ENCODE data around the gene FUZ.
A peak's percentile ranks its signal among the peaks of the same experiment; 100 is the strongest.

Gene FUZ

GRCh38 chr19:49812997-49813861, at the start of gene FUZ:
FUZ (minus strand) TSS chr19:49813292; CDS start chr19:49813106, 186 bp downstream.
- peak; percentile 93 for DNase-seq

- no peak for DNase-seq
Observed at GRCh38 chr19:49862391-49863253, 49.5 kb upstream of the FUZ start.

- DNase-seq, result no peak
Observed at GRCh38 chr19:49861541-49862378, 48.7 kb upstream of the FUZ start.

- DNase-seq, result no peak
Observed at GRCh38 chr19:49861107-49861506, 48.0 kb upstream of the FUZ start.

GRCh38 chr19:49860336-49861102, 47.4 kb upstream of the FUZ start:
- no peak for DNase-seq

- DNase-seq, result no peak
Observed at GRCh38 chr19:49859682-49860335, 46.7 kb upstream of the FUZ start.

GRCh38 chr19:49858088-49858985, 45.2 kb upstream of the FUZ start:
- no peak for DNase-seq

GRCh38 chr19:49857838-49858087, 44.7 kb upstream of the FUZ start:
- no peak for DNase-seq

- DNase-seq, result no peak
Observed at GRCh38 chr19:49857061-49857837, 44.2 kb upstream of the FUZ start.

- no peak for DNase-seq
Observed at GRCh38 chr19:49856574-49857021, 43.5 kb upstream of the FUZ start.

- DNase-seq, result no peak
Observed at GRCh38 chr19:49855676-49856573, 42.8 kb upstream of the FUZ start.

- no peak for DNase-seq
Observed at GRCh38 chr19:49855277-49855675, 42.2 kb upstream of the FUZ start.

GRCh38 chr19:49854378-49855263, 41.5 kb upstream of the FUZ start:
- DNase-seq, result no peak

GRCh38 chr19:49853852-49854377, 40.8 kb upstream of the FUZ start:
- DNase-seq, result no peak

- no peak for DNase-seq
Observed at GRCh38 chr19:49852631-49853126, 39.6 kb upstream of the FUZ start.

- DNase-seq, result peak; percentile 37
Observed at GRCh38 chr19:49851456-49852259, 38.6 kb upstream of the FUZ start.

Data from activated naive CD4-positive, alpha-beta T cell treated with Interleukin-2 at 50 U/mL for 16 hours (primary cell).